Natural killer cell (primary cell): ENCODE data around the gene ABL1. TPM values are rescaled to one million over a fixed set of nuclear protein-coding genes. Genes with fewer than 3 reads are reported as not detected.

ENCODE experiments used
- ATAC-seq, 3 donors: fragments of 150-1000 bp in 2 of 3; fragments of 200-7000 bp in 1 of 3; cut with Tn5 transposase; 1 replicate in 1 of 3; 2 replicates in 2 of 3; pipeline ENCODE4 v1.10.0; 2021; ENCODE audit warnings: mild to moderate bottlenecking in 2 of 3, moderate library complexity in 2 of 3
- DNase-seq, 2 donors: peaks; one replicate each; pipeline versions ENCODE4 v3.0.0 to v3.0.0-alpha.2; 2013 to 2021; ENCODE audit warnings: mixed read lengths in 1 of 2
- H3K27ac ChIP-seq: one replicate; pipeline ENCODE4 v1.5.1; 2013; ENCODE audit warnings: mild to moderate bottlenecking, low read length
- H3K27me3 ChIP-seq: one replicate; pipeline ENCODE4 v1.6.1; 2013; ENCODE audit warnings: low read length; ENCODE audit not compliant: control insufficient read depth, insufficient read depth
- H3K36me3 ChIP-seq: one replicate; pipeline ENCODE4 v1.6.1; 2013; ENCODE audit warnings: low read length; ENCODE audit not compliant: control insufficient read depth, insufficient read depth
- H3K4me1 ChIP-seq: one replicate; pipeline ENCODE4 v1.6.1; 2013; ENCODE audit warnings: low read length; ENCODE audit not compliant: control insufficient read depth, insufficient read depth
- H3K4me3 ChIP-seq: one replicate; pipeline ENCODE4 v1.5.1; 2013; ENCODE audit warnings: low read length
- H3K9me3 ChIP-seq: one replicate; pipeline ENCODE4 v1.6.1; 2013; ENCODE audit warnings: low read length; ENCODE audit not compliant: control insufficient read depth, insufficient read depth
- H3K27ac Mint-ChIP-seq, 2 donors: one replicate each; pipeline ENCODE4 v1.8.0; 2022; ENCODE audit warnings: mild to moderate bottlenecking in 2 of 2, mixed read lengths in 2 of 2, moderate library complexity in 1 of 2
- H3K27me3 Mint-ChIP-seq, 2 donors: one replicate each; pipeline ENCODE4 v1.8.0; 2022; ENCODE audit warnings: low read depth in 2 of 2, mixed read lengths in 2 of 2
- H3K36me3 Mint-ChIP-seq: one replicate; pipeline ENCODE4 v1.8.0; 2022; ENCODE audit warnings: mixed read lengths
- H3K4me1 Mint-ChIP-seq, 2 donors: one replicate each; pipeline ENCODE4 v1.8.0; 2022; ENCODE audit warnings: mixed read lengths in 2 of 2
- H3K4me3 Mint-ChIP-seq: one replicate; pipeline ENCODE4 v1.8.0; 2022; ENCODE audit warnings: mild to moderate bottlenecking, moderate library complexity, mixed read lengths
- H3K9me3 Mint-ChIP-seq, 2 donors: one replicate each; pipeline ENCODE4 v1.8.0; 2022; ENCODE audit warnings: mixed read lengths in 2 of 2
- WGBS: methylation state at CpG from one replicate; pipeline ENCODE4 v1.1.7; 2013; ENCODE audit warnings: missing lambda C conversion rate; ENCODE audit not compliant: insufficient coverage; 5-methylcytosine and 5-hydroxymethylcytosine counted together
- intact Hi-C: fragments of 100-400 bp; cut with micrococcal nuclease; formaldehyde crosslinking; loops from one replicate; pipeline ENCODE4 v1.14.2; 2022
- total RNA-seq, 4 donors: library from RNA; stranded (reverse); fragments of 120-200 nt in 1 of 4; gene quantifications; one replicate each; pipeline versions ENCODE4 v1.2.3 to v1.2.4, GENCODE V29; 2013 to 2022
- TF ChIP-seq, protein P1 (sequence below): fragments of 200-600 bp; IDR thresholded peaks from one replicate; pipeline ENCODE4 v1.8.0; 2022; ENCODE audit warnings: antibody characterized with exemption

The ABL1 gene
- total RNA-seq, 3 donors from 2014 or later (not counting 1 experiment from before 2014, with no cell fraction given): 49.7 to 65.6 (median 53.8) TPM

DNA sequence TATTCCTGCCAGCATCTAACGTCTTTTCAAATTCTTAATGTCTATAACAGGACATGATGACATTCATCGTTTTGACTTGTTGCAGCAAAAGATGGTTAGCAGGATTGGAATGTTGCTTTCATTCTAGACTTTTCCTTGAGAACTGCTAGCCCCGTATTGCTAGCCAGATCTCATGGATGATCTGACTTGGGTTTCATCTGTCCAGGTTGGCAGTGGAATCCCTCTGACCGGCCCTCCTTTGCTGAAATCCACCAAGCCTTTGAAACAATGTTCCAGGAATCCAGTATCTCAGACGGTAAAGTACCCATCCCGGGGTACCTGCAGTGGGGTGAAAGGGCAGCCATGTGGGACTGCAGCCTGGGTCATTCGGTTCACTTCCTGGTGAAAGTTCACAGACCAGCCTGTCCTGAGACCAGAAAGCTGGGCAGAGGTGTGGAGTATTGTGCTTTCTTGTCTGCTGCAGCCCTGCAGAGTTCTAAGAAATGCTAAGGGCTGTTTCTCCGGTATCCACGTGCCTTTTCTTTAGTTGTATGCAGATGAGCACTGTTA, 44.9 kb downstream of the ABL1 start:
- Mint-ChIP-seq H3K36me3 (no peaks in the 10 kb centered on the region), H3K4me1 (no peaks in the 10 kb centered on the region), H3K27ac (no peak overlapping the region), H3K9me3 (no peaks in the 10 kb centered on the region), H3K27me3 (no peaks in the 10 kb centered on the region), H3K4me3 (no peak overlapping the region)
- DNase-seq: no peak
- no peak overlapping the region for H3K27ac ChIP-seq
- no peaks in the 10 kb centered on the region for H3K27me3 ChIP-seq
- 100% methylated on average over 9 of the region's 9 CpGs for WGBS
- no peaks in the 10 kb centered on the region for H3K4me1 ChIP-seq
- H3K36me3 ChIP-seq: peaks cover 52% of the 10 kb centered on the region
- no peak overlapping the region for H3K4me3 ChIP-seq
- TF ChIP-seq, protein P1, sequence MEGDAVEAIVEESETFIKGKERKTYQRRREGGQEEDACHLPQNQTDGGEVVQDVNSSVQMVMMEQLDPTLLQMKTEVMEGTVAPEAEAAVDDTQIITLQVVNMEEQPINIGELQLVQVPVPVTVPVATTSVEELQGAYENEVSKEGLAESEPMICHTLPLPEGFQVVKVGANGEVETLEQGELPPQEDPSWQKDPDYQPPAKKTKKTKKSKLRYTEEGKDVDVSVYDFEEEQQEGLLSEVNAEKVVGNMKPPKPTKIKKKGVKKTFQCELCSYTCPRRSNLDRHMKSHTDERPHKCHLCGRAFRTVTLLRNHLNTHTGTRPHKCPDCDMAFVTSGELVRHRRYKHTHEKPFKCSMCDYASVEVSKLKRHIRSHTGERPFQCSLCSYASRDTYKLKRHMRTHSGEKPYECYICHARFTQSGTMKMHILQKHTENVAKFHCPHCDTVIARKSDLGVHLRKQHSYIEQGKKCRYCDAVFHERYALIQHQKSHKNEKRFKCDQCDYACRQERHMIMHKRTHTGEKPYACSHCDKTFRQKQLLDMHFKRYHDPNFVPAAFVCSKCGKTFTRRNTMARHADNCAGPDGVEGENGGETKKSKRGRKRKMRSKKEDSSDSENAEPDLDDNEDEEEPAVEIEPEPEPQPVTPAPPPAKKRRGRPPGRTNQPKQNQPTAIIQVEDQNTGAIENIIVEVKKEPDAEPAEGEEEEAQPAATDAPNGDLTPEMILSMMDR: no peak
- ATAC-seq: no peak
- H3K9me3 ChIP-seq: no peaks in the 10 kb centered on the region
- intact Hi-C loops: no loop called here

DNA sequence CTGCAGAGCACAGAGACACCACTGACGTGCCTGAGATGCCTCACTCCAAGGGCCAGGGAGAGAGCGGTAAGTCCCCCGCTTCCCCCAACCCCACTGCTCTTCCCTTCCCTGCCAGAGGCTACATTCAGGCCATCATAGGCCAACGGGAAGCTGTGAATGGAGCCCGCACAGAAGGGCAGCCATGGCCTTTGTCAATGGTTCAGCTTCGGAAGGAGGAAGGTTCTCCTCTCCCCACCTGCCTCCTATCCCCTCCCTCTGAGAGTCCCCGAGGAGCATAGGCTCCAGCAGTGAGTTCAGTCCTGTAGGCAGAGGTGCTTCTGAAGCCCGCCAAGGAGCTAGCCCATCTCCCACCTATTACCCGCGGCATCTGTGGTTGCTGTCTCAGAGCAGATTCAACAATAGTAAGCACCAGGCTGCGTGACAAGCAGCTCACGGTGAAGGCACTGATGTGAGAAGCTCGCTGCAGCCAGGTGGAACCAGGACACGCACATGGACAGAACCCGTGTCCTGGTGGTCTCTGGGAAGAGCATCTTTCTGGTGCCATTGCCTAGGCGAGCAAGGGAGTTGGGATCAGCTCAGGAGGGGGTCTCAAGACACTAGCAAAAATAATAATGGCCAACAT, 45.7 kb downstream of the ABL1 start:
- Histone ChIP-seq H3K27me3 (no peaks in the 10 kb centered on the region), H3K4me1 (no peaks in the 10 kb centered on the region), H3K4me3 (no peak overlapping the region), H3K36me3 (peaks cover 58% of the 10 kb centered on the region), H3K9me3 (no peaks in the 10 kb centered on the region), H3K27ac (no peak overlapping the region)
- no peaks in the 10 kb centered on the region for H3K36me3 Mint-ChIP-seq
- WGBS: 96% methylated on average over 16 of the region's 16 CpGs
- no peaks in the 10 kb centered on the region for H3K4me1 Mint-ChIP-seq
- no peaks in the 10 kb centered on the region for H3K27me3 Mint-ChIP-seq
- no peak overlapping the region for H3K27ac Mint-ChIP-seq
- ATAC-seq: no peak
- TF ChIP-seq, protein P1: no peak
- no peak for DNase-seq
- H3K4me3 Mint-ChIP-seq: no peak overlapping the region
- intact Hi-C loops: no loop called here
- H3K9me3 Mint-ChIP-seq: no peaks in the 10 kb centered on the region

DNA sequence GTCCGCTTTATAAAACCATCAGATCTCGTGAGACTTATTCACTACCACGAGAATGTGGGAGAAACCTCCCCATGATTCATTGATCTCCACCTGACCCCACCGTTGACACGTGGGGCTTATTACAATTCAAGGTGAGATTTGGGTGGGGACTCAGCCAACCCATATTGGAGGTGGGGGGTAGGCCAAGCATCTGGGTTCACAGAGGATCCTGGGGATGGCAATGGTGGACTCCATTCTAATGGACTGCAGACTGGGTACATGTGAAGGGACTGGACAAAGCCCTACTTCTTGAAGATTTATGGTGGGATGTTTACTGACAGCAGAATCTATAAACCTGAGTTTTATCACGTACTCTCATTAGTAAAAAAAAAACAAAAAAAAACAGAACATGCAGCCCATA, 46.5 kb downstream of the ABL1 start:
- no peak for DNase-seq
- Histone ChIP-seq H3K27me3 (no peaks in the 10 kb centered on the region), H3K4me1 (no peaks in the 10 kb centered on the region), H3K27ac (no peak overlapping the region), H3K36me3 (peaks cover 66% of the 10 kb centered on the region), H3K4me3 (no peak overlapping the region), H3K9me3 (no peaks in the 10 kb centered on the region)
- no peak overlapping the region for H3K4me3 Mint-ChIP-seq
- no peaks in the 10 kb centered on the region for H3K9me3 Mint-ChIP-seq
- H3K4me1 Mint-ChIP-seq: no peaks in the 10 kb centered on the region
- no peaks in the 10 kb centered on the region for H3K36me3 Mint-ChIP-seq
- no peak overlapping the region for H3K27ac Mint-ChIP-seq
- WGBS: 100% methylated on average over 3 of the region's 6 CpGs
- TF ChIP-seq, protein P1: no peak
- ATAC-seq: no peak
- no peaks in the 10 kb centered on the region for H3K27me3 Mint-ChIP-seq
- intact Hi-C loops: no loop called here
